ENCODE data around the gene KMT5B. TPM values are rescaled to one million over a fixed set of nuclear protein-coding genes. Genes with fewer than 3 reads are reported as not detected.

Gene KMT5B
- total and polyA plus RNA-seq, 2 of the 13 experiments (the other 11 are each of a cell fraction or from before 2014, with no cell fraction given) = 17.6 to 23.7 TPM

DNA sequence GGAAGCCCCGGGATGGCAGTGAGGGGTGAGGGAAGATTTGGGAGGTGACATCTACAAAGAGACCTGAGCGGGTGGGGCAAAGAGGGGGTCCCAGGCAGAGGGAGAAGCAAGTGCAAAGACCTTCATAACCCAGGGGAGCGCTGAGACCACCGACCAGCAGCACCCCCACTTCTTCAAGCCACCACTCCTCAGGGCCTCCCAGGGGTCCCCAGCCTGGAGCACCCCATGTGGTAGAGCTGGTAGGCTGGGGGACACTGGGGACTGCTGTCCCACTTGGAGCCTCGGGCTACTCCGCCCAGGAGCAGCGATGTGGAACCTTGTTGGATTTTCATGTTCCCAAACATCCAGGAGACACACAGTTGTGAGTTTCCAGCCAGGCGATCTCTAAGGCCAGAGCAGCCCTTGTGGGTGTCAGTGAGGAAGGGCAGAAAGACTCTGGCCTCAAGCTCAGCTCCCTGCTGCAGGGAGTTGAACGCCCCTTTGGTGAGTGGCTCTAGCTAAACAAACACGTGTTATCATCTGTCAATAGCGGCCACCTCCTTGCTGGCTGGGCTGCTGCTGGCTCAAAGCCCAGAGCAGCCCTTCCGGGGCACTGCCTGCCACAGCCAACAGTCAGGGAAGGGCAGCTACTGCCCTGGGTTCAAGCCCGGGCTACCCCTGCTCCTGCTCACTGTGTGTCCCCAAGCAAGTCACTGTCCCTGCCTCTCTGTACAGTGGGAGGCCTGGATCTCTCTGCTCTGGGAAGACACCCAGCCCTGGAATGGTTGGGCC lies 66.2 kb downstream of the KMT5B start (continued):
- TF ChIP-seq SMYD3 (CRISPR knock-in tag; IDR thresholded peaks at IDR 0.05) (no peak), ARID2 (CRISPR knock-in tag; IDR thresholded peaks at IDR 0.05; ENCODE audit: borderline replicate concordance) (no peak), ADNP (CRISPR knock-in tag; IDR thresholded peaks at IDR 0.05) (peak; percentile 81), ZFX (CRISPR knock-in tag; IDR thresholded peaks at IDR 0.05; ENCODE audit: low read depth) (peak; percentile 84), MAFG (CRISPR knock-in tag; IDR thresholded peaks at IDR 0.05) (no peak), RARA (CRISPR knock-in tag; IDR thresholded peaks at IDR 0.05) (peak; percentile 93), IRX3 (CRISPR knock-in tag; IDR thresholded peaks at IDR 0.05; ENCODE audit: borderline replicate concordance, low read depth) (0 out of 2 replicates have a peak, but pooled peaks have one; percentile 69), SOX13 (IDR thresholded peaks at IDR 0.05) (peak; percentile 18; the same call in 1 of the 2 replicates), SOX13 (CRISPR knock-in tag; conservative IDR thresholded peaks at IDR 0.05 in 1 of 2, IDR thresholded peaks at IDR 0.05 in 1 of 2) (peak in 1 of 2 experiments; percentile 86; a peak in 2 of 4 replicates), ZNF256 (CRISPR knock-in tag; conservative IDR thresholded peaks at IDR 0.05) (no peak), ZNF629 (CRISPR knock-in tag; conservative IDR thresholded peaks at IDR 0.05) (0 out of 2 replicates have a peak, but pooled peaks have one; percentile 43), ZBTB3 (CRISPR knock-in tag; IDR thresholded peaks at IDR 0.05; ENCODE audit: borderline replicate concordance, low read depth) (peak; percentile 37; the same call in 1 of the 2 replicates)
- TF ChIP-seq, protein P1, sequence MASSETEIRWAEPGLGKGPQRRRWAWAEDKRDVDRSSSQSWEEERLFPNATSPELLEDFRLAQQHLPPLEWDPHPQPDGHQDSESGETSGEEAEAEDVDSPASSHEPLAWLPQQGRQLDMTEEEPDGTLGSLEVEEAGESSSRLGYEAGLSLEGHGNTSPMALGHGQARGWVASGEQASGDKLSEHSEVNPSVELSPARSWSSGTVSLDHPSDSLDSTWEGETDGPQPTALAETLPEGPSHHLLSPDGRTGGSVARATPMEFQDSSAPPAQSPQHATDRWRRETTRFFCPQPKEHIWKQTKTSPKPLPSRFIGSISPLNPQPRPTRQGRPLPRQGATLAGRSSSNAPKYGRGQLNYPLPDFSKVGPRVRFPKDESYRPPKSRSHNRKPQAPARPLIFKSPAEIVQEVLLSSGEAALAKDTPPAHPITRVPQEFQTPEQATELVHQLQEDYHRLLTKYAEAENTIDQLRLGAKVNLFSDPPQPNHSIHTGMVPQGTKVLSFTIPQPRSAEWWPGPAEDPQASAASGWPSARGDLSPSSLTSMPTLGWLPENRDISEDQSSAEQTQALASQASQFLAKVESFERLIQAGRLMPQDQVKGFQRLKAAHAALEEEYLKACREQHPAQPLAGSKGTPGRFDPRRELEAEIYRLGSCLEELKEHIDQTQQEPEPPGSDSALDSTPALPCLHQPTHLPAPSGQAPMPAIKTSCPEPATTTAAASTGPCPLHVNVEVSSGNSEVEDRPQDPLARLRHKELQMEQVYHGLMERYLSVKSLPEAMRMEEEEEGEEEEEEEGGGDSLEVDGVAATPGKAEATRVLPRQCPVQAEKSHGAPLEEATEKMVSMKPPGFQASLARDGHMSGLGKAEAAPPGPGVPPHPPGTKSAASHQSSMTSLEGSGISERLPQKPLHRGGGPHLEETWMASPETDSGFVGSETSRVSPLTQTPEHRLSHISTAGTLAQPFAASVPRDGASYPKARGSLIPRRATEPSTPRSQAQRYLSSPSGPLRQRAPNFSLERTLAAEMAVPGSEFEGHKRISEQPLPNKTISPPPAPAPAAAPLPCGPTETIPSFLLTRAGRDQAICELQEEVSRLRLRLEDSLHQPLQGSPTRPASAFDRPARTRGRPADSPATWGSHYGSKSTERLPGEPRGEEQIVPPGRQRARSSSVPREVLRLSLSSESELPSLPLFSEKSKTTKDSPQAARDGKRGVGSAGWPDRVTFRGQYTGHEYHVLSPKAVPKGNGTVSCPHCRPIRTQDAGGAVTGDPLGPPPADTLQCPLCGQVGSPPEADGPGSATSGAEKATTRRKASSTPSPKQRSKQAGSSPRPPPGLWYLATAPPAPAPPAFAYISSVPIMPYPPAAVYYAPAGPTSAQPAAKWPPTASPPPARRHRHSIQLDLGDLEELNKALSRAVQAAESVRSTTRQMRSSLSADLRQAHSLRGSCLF (CRISPR knock-in tag; IDR thresholded peaks at IDR 0.05; ENCODE audit: borderline replicate concordance) = no peak
- TF ChIP-seq, protein P2, sequence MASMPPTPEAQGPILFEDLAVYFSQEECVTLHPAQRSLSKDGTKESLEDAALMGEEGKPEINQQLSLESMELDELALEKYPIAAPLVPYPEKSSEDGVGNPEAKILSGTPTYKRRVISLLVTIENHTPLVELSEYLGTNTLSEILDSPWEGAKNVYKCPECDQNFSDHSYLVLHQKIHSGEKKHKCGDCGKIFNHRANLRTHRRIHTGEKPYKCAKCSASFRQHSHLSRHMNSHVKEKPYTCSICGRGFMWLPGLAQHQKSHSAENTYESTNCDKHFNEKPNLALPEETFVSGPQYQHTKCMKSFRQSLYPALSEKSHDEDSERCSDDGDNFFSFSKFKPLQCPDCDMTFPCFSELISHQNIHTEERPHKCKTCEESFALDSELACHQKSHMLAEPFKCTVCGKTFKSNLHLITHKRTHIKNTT (CRISPR knock-in tag; IDR thresholded peaks at IDR 0.05) = no peak
- TF ChIP-seq, protein P3, sequence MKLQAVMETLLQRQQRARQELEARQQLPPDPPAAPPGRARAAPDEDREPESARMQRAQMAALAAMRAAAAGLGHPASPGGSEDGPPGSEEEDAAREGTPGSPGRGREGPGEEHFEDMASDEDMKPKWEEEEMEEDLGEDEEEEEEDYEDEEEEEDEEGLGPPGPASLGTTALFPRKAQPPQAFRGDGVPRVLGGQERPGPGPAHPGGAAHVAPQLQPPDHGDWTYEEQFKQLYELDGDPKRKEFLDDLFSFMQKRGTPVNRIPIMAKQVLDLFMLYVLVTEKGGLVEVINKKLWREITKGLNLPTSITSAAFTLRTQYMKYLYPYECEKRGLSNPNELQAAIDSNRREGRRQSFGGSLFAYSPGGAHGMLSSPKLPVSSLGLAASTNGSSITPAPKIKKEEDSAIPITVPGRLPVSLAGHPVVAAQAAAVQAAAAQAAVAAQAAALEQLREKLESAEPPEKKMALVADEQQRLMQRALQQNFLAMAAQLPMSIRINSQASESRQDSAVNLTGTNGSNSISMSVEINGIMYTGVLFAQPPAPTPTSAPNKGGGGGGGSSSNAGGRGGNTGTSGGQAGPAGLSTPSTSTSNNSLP (IDR thresholded peaks at IDR 0.05; ENCODE audit: low read depth, low read length) = no peak

Data from HepG2 (cell line).